HFFc6 (cell line): ENCODE data around the gene BEST2. TPM values are rescaled to one million over a fixed set of nuclear protein-coding genes. Genes with fewer than 3 reads are reported as not detected.

Source experiments
- DNase-seq: peaks from one replicate; pipeline ENCODE4 v3.0.0-alpha.2; 2018
- H3K27ac Mint-ChIP-seq: 2 replicates; pipeline ENCODE4 v1.8.0; 2020; ENCODE audit warnings: mild to moderate bottlenecking, mixed read lengths
- H3K27me3 Mint-ChIP-seq: 2 replicates; pipeline ENCODE4 v1.8.0; 2021; ENCODE audit warnings: mild to moderate bottlenecking, moderate library complexity, mixed read lengths; ENCODE audit not compliant: insufficient read depth
- H3K36me3 Mint-ChIP-seq: 2 replicates; pipeline ENCODE4 v1.8.0; 2021; ENCODE audit warnings: low read depth, mixed read lengths
- H3K4me1 Mint-ChIP-seq: 2 replicates; pipeline ENCODE4 v1.8.0; 2020; ENCODE audit warnings: low read depth, mixed read lengths
- H3K4me3 Mint-ChIP-seq: 2 replicates; pipeline ENCODE4 v1.8.0; 2020; ENCODE audit warnings: mild to moderate bottlenecking, moderate library complexity, mixed read lengths
- H3K9me3 Mint-ChIP-seq: 2 replicates; pipeline ENCODE4 v1.8.0; 2020; ENCODE audit warnings: mild to moderate bottlenecking, mixed read lengths
- CTCF ChIP-seq: fragments of 200-600 bp; sonication (generic); IDR thresholded peaks from 2 replicates; pipeline ENCODE4 v1.5.0; 2021; ENCODE audit warnings: antibody characterized with exemption, mild to moderate bottlenecking
- microRNA-seq: library from miRNA; unstranded; fragments of <30 nt; microRNA quantifications from one replicate; pipeline ENCODE4, GENCODE V29; 2019
- total RNA-seq, 6 experiments: library from RNA; stranded (reverse); fragmentation: NEBNext Ultra II Directional; extraction: Animal tissue kit (Norgen Biotek cat#: 25700); gene quantifications; 2 replicates in 1 of 6; 3 replicates in 5 of 6; pipeline ENCODE4 v1.2.3, GENCODE V29; 2021

Gene BEST2
- total RNA-seq, 6 experiments from 2014 or later, result not detected

- Mint-ChIP-seq H3K9me3 (no peaks in the 10 kb centered on the region), H3K36me3 (peaks cover 5% of the 10 kb centered on the region; the same call in 1 of the 2 replicates), H3K27me3 (no peaks in the 10 kb centered on the region), H3K4me3 (no peak overlapping the region), H3K4me1 (peaks cover 28% of the 10 kb centered on the region), H3K27ac (no peak overlapping the region)
- no peak for DNase-seq
- TF ChIP-seq CTCF, result no peak
These were observed 52.5 kb downstream of the BEST2 start for GRCh38 chr19:12804051-12804450.

GRCh38 chr19:12806242-12807081 lies 54.9 kb downstream of the BEST2 start, which contains the start of gene RNASEH2A:
RNASEH2A (plus strand) TSS chr19:12806584; CDS start chr19:12806674, 90 bp downstream.
- Mint-ChIP-seq H3K27me3 (no peaks in the 10 kb centered on the region), H3K27ac (peak within 1 kb of the TSS; percentile 80), H3K36me3 (peaks cover 5% of the 10 kb centered on the region; the same call in 1 of the 2 replicates), H3K4me3 (peak within 1 kb of the TSS; percentile 98), H3K9me3 (no peaks in the 10 kb centered on the region), H3K4me1 (peaks cover 19% of the 10 kb centered on the region)
- TF ChIP-seq CTCF, result no peak
- peak; percentile 85 for DNase-seq

Small RNA genes within 50 kb of the gene (microRNA-seq; reads per million reads assigned to microRNA genes)
- gene MIR5684, result not detected

Other genes with a start within 250 kb of the BEST2 start
- 1 to 10 TPM; 3.5 to 4.7 (median 4.2) TPM for gene ZNF564, start 200.3 kb upstream of the BEST2 start, total RNA-seq
- 1 to 10 TPM; 5.4 to 9.2 (median 7.8) TPM for gene ZNF490, start 141.0 kb upstream of the BEST2 start, total RNA-seq
- 10 to 100 TPM; 18.3 to 21.9 (median 19.0) TPM for gene ZNF791, start 140.9 kb upstream of the BEST2 start, total RNA-seq
- 10 to 100 TPM; 49.9 to 69.9 (median 65.2) TPM for gene MAN2B1, start 85.0 kb upstream of the BEST2 start, total RNA-seq
- gene WDR83, start 85.0 kb upstream of the BEST2 start, total RNA-seq, result 10 to 100 TPM in 3 of 6 experiments, 1 to 10 TPM in 3; 8.6 to 13.3 (median 9.9) TPM
- 10 to 100 TPM; 53.3 to 69.2 (median 59.6) TPM for gene DHPS, start 69.9 kb upstream of the BEST2 start, total RNA-seq
- gene GNG14, start 63.8 kb upstream of the BEST2 start, total RNA-seq, result not detected
- 1 to 10 TPM; 4.5 to 7.1 (median 5.4) TPM for gene FBXW9, start 55.2 kb upstream of the BEST2 start, total RNA-seq
- 10 to 100 TPM; 56.8 to 78.7 (median 66.0) TPM for gene TNPO2, start 27.9 kb upstream of the BEST2 start, total RNA-seq
- 100 to 1,000 TPM; 147 to 189 (median 176) TPM for gene TRIR, start 17.1 kb upstream of the BEST2 start, total RNA-seq
- gene GET3, start 14.3 kb upstream of the BEST2 start, total RNA-seq, result 100 to 1,000 TPM in 5 of 6 experiments, 10 to 100 TPM in 1; 97.0 to 116 (median 107) TPM
- gene HOOK2, start 23.8 kb downstream of the BEST2 start, total RNA-seq, result 10 to 100 TPM; 10.5 to 13.8 (median 11.5) TPM
- gene JUNB, start 39.7 kb downstream of the BEST2 start, total RNA-seq, result 10 to 100 TPM; 52.1 to 89.2 (median 83.8) TPM
- gene PRDX2, start 50.0 kb downstream of the BEST2 start, total RNA-seq, result 100 to 1,000 TPM; 214 to 269 (median 229) TPM
- gene THSD8, start 50.3 kb downstream of the BEST2 start, total RNA-seq, result 10 to 100 TPM; 14.1 to 30.3 (median 25.6) TPM
- gene RNASEH2A, start 54.8 kb downstream of the BEST2 start, total RNA-seq, result 10 to 100 TPM; 17.9 to 43.2 (median 37.7) TPM
- gene RTBDN, start 82.8 kb downstream of the BEST2 start, total RNA-seq, result not detected
- under 1 TPM in 3 of 6 experiments, not detected in 3; 0.09 to 0.34 (median 0.26) TPM for gene MAST1, start 86.7 kb downstream of the BEST2 start, total RNA-seq
- 10 to 100 TPM; 26.0 to 33.5 (median 28.4) TPM for gene DNASE2, start 129.7 kb downstream of the BEST2 start, total RNA-seq
- gene KLF1, start 135.4 kb downstream of the BEST2 start, total RNA-seq, result not detected
- 10 to 100 TPM; 20.6 to 24.6 (median 21.1) TPM for gene GCDH, start 139.4 kb downstream of the BEST2 start, total RNA-seq
- 1 to 10 TPM in 3 of 6 experiments, under 1 TPM in 3; 0.28 to 1.7 (median 0.91) TPM for gene SYCE2, start 167.5 kb downstream of the BEST2 start, total RNA-seq
- gene FARSA, start 181.9 kb downstream of the BEST2 start, total RNA-seq, result 100 to 1,000 TPM in 1 of 6 experiments, 10 to 100 TPM in 5; 87.8 to 101 (median 90.4) TPM
- 1,000 to 10,000 TPM; 1,716 to 2,461 (median 2,371) TPM for gene CALR, start 186.8 kb downstream of the BEST2 start, total RNA-seq
- 100 to 1,000 TPM; 108 to 140 (median 129) TPM for gene RAD23A, start 194.1 kb downstream of the BEST2 start, total RNA-seq
- 10 to 100 TPM; 34.3 to 54.3 (median 46.9) TPM for gene GADD45GIP1, start 205.4 kb downstream of the BEST2 start, total RNA-seq
- not detected for gene DAND5, start 217.8 kb downstream of the BEST2 start, total RNA-seq
- 100 to 1,000 TPM; 129 to 161 (median 142) TPM for gene NFIX, start 243.7 kb downstream of the BEST2 start, total RNA-seq